ENCODE data around the gene PPA1. TPM values are rescaled to one million over a fixed set of nuclear protein-coding genes. Genes with fewer than 3 reads are reported as not detected.
"Not testable (repeated sequence)": the region's sequence is repeated elsewhere in the genome, so short reads cannot be mapped to it uniquely, and the experiment has no call there.

PPA1 gene
- total and polyA plus RNA-seq, 2 experiments from 2014 or later, result 105 to 110 TPM

DNA sequence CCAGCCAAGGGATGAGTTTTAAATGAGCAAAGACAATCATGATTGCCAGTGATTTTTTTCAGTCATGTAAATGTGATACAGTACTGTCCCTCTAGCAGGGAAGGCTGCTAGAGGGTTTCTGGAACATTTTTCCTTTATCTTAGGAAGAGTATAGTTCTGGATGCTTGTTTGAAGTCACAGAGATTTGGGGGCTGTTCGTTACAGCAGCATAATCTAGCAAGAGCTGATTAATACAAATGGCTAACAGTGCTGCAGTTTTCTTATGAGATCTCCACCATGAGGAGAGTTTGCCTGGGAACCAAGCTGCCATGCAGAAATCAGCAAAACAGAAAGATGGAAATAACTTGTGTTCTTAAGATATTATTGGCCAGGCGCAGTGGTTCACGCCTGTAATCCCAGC is 7.9 kb upstream of the PPA1 start:
- no peak for DNase-seq
- Histone ChIP-seq H4K20me1 (ENCODE audit: insufficient read depth) (no peaks in the 10 kb centered on the region), H3K79me2 (ENCODE audit: insufficient read depth) (no peaks in the 10 kb centered on the region), H3K4me3 (no peak overlapping the region), H3K9ac (no peak overlapping the region), H2AFZ (no peak overlapping the region), H3K9me2 (ENCODE audit: insufficient read depth) (no peaks in the 10 kb centered on the region), H3K9me3 (ENCODE audit: low read depth) (no peaks in the 10 kb centered on the region), H3K27me3 (replicated peaks; ENCODE audit: insufficient read depth) (peaks cover 33% of the 10 kb centered on the region), H3F3A (ENCODE audit: insufficient read depth) (no peaks in the 10 kb centered on the region), H3K27ac (no peak overlapping the region), H3K4me1 (ENCODE audit: insufficient read depth) (no peaks in the 10 kb centered on the region), H3K36me3 (ENCODE audit: low read depth) (no peaks in the 10 kb centered on the region), H3K4me2 (ENCODE audit: unreplicated experiment) (no peak overlapping the region)
- in situ Hi-C loops (cut with MboI), result no loop called here
- TF ChIP-seq EZH2 (IDR thresholded peaks at IDR 0.05; ENCODE audit: insufficient read depth, poor library complexity, severe bottlenecking), result no peak
- TF ChIP-seq EZH2phosphoT487 (IDR thresholded peaks at IDR 0.05; ENCODE audit: insufficient read depth, low read depth), result no peak
- WGBS, 2 experiments (ENCODE audit: low coverage in 1 of 2, low lambda C conversion rate in 2 of 2, missing lambda C conversion rate in 2 of 2), result 91 to 94% methylated on average over 3 of the region's 3 CpGs

DNA sequence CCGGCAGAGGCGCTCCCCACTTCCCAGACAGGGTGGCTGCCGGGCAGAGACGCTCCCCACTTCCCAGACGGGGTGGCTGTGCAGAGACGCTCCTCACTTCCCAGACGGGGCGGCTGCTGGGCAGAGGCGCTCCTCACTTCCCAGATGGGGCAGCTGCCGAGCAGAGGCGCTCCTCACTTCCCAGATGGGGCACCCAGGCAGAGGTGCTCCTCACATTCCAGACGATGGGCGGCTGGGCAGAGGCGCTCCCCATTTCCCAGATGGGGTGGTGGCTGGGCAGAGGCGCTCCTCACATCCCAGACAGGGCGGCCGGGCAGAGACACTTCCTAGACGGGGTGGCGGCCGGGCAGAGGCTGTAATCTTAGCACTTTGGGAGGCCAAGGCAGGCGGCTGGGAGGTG is 6.8 kb upstream of the PPA1 start:
- H3K9ac ChIP-seq; H3K79me2 ChIP-seq (ENCODE audit: insufficient read depth); H3K4me2 ChIP-seq (ENCODE audit: unreplicated experiment); in situ Hi-C loops (cut with MboI); H3K36me3 ChIP-seq (ENCODE audit: low read depth); H3K4me3 ChIP-seq; H3K4me1 ChIP-seq (ENCODE audit: insufficient read depth); H3K9me2 ChIP-seq (ENCODE audit: insufficient read depth); DNase-seq; H3K27ac ChIP-seq; H2AFZ ChIP-seq; H4K20me1 ChIP-seq (ENCODE audit: insufficient read depth); H3K9me3 ChIP-seq (ENCODE audit: low read depth); H3F3A ChIP-seq (ENCODE audit: insufficient read depth): not testable (repeated sequence)
- 88 to 90% methylated on average over 7 to 20 of the region's 21 CpGs for WGBS, 2 experiments (ENCODE audit: low coverage in 1 of 2, low lambda C conversion rate in 2 of 2, missing lambda C conversion rate in 2 of 2)
- peaks cover 23% of the 10 kb centered on the region for H3K27me3 ChIP-seq (replicated peaks; ENCODE audit: insufficient read depth)

DNA sequence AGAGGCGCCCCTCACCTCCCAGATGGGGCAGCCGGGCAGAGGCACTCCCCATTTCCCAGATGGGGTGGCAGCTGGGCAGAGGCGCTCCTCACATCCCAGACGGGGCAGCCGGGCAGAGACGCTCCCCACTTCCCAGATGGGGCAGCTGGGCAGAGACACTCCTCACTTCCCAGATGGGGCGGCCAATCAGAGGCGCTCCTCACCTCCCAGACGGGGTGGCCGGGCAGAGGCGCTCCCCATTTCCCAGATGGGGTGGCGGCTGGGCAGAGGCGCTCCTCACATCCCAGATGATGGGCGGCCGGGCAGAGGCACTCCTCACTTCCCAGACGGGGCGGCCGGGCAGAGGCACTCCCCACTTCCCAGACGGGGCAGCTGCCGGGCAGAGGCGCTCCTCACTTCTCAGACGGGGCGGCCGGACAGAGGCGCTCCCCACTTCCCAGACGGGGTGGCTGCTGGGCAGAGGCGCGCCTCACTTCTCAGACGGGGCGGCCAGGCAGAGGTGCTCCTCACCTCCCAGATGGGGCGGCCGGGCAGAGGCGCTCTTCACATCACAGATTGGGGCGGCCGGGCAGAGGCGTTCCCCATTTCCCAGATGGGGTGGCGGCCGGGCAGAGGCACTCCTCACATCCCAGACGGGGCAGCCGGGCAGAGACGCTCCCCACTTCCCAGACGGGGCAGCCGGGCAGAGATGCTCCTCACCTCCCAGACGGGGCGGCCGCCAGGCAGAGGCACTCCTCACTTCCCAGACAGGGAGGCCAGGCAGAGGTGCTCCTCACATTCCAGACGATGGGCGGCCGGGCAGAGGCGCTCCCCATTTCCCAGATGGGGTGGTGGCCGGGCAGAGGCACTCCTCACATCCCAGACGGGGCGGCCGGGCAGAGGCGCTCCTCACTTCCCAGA is 6.1 kb upstream of the PPA1 start:
- H3K9me2 ChIP-seq (ENCODE audit: insufficient read depth); H3K4me2 ChIP-seq (ENCODE audit: unreplicated experiment); H3K36me3 ChIP-seq (ENCODE audit: low read depth); H2AFZ ChIP-seq; DNase-seq; H3K79me2 ChIP-seq (ENCODE audit: insufficient read depth); in situ Hi-C loops (cut with MboI); H3K9me3 ChIP-seq (ENCODE audit: low read depth); H3K9ac ChIP-seq; H3K4me3 ChIP-seq; H3K27ac ChIP-seq; H4K20me1 ChIP-seq (ENCODE audit: insufficient read depth): not testable (repeated sequence)
- peaks cover 12% of the 10 kb centered on the region for H3K4me1 ChIP-seq (ENCODE audit: insufficient read depth)
- H3K27me3 ChIP-seq (replicated peaks; ENCODE audit: insufficient read depth), result peaks cover 16% of the 10 kb centered on the region
- H3F3A ChIP-seq (ENCODE audit: insufficient read depth), result peaks cover 15% of the 10 kb centered on the region
- WGBS, 2 experiments (ENCODE audit: low coverage in 1 of 2, low lambda C conversion rate in 2 of 2, missing lambda C conversion rate in 2 of 2), result 88 to 95% methylated on average over 7 to 55 of the region's 55 CpGs

DNA sequence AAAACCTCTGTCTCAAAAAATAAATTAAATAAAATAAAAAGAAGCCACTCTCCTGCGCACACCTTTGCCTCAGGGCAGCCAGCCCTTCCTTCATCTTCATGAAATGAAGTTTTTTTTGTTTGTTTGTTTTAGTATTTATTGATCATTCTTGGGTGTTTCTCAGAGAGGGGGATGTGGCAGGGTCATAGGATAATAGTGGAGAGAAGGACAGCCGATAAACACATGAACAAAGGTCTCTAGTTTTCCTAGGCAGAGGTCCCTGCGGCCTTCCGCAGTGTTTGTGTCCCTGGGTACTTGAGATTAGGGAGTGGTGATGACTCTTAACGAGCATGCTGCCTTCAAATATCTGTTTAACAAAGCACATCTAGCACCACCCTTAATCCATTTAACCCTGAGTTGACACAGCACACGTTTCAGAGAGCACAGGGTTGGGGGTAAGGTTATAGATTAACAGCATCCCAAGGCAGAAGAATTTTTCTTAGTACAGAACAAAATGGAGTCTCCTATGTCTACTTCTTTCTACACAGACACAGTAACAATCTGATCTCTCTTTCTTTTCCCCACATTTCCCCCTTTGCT is 4.8 kb upstream of the PPA1 start:
- H3K27me3 ChIP-seq (replicated peaks; ENCODE audit: insufficient read depth); in situ Hi-C loops (cut with MboI); H3K79me2 ChIP-seq (ENCODE audit: insufficient read depth); H4K20me1 ChIP-seq (ENCODE audit: insufficient read depth); DNase-seq; H3K9me3 ChIP-seq (ENCODE audit: low read depth); H3K27ac ChIP-seq; H3K36me3 ChIP-seq (ENCODE audit: low read depth); H3K9ac ChIP-seq; H3K4me3 ChIP-seq; H3K4me2 ChIP-seq (ENCODE audit: unreplicated experiment); H3K9me2 ChIP-seq (ENCODE audit: insufficient read depth); H2AFZ ChIP-seq: not testable (repeated sequence)
- Histone ChIP-seq H3K4me1 (ENCODE audit: insufficient read depth) (peaks cover 18% of the 10 kb centered on the region), H3F3A (ENCODE audit: insufficient read depth) (peaks cover 18% of the 10 kb centered on the region)
- 72 to 76% methylated on average over 6 of the region's 6 CpGs for WGBS, 2 experiments (ENCODE audit: low coverage in 1 of 2, low lambda C conversion rate in 2 of 2, missing lambda C conversion rate in 2 of 2)

All from GM23248 (cell line).